NT2/D1 (cell line): ENCODE measurements around the gene AP3D1.

Experiments
- SUZ12 ChIP-seq: IDR thresholded peaks from 2 replicates; pipeline ENCODE4 v1.6.1; 2011; ENCODE audit not compliant: insufficient read length, insufficient read depth; ENCODE audit errors: extremely low read depth
- YY1 ChIP-seq: IDR thresholded peaks from 2 replicates; pipeline ENCODE4 v1.6.1; 2011; ENCODE audit not compliant: insufficient read length, insufficient read depth
- ZNF274 ChIP-seq: IDR thresholded peaks from 2 replicates; pipeline ENCODE4 v1.6.1; 2011; ENCODE audit warnings: mild to moderate bottlenecking, low read depth, low read length

DNA sequence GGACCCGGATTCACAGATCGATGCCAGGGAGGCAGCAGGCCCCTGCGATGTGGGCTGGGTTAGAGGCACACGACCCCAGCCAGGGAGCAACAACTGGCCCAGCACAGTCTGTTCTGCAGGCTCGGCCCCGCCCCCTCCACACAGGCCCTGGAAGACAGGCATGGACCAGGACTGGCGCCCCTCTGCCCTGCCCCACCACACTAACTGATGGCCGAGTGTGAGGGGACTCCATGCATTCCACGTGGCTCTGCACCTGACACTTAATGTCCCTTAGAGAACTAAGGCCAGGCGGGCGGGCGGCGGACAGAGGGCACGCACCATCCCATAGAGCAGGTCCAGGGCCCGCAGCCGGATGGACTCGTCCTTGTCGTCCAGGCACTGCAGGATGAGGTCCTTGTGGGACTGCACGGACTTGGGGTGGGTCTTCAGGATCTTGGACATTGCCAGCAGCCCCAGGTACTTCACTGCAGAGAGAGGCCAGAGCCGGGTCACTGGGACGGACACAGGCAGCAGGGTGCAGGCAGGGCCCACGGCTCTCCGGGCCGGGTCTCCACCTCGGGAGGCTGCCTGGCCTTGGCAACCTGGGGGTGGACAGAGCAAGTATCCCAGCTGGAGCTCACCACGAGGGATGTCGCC lies 29.8 kb downstream of the AP3D1 start:
- TF ChIP-seq SUZ12 (no peak), YY1 (no peak), ZNF274 (no peak)
